Neuron (in vitro differentiated cells): Measurements from ENCODE around the gene PPEF1.
"Not testable (repeated sequence)": the region's sequence is repeated elsewhere in the genome, so short reads cannot be mapped to it uniquely, and the experiment has no call there.

Source experiments
- H2AFZ ChIP-seq: one replicate; pipeline ENCODE4 v1.6.1; 2013; ENCODE audit warnings: low read depth, mild to moderate bottlenecking, inconsistent platforms, low read length, moderate library complexity
- H3K27me3 ChIP-seq: one replicate; pipeline ENCODE4 v1.6.1; 2013; ENCODE audit warnings: low read length; ENCODE audit not compliant: insufficient read depth
- H3K36me3 ChIP-seq: one replicate; pipeline ENCODE4 v1.6.1; 2013; ENCODE audit warnings: low read length; ENCODE audit not compliant: insufficient read depth
- H3K4me1 ChIP-seq: one replicate; pipeline ENCODE4 v1.6.1; 2013; ENCODE audit warnings: low read length; ENCODE audit not compliant: insufficient read depth
- H3K4me3 ChIP-seq: 2 replicates; pipeline ENCODE4 v1.5.1; 2013; ENCODE audit warnings: mild to moderate bottlenecking, low read length, moderate library complexity
- H3K9me3 ChIP-seq: one replicate; pipeline ENCODE4 v1.6.1; 2013; ENCODE audit warnings: low read length

Gene PPEF1

DNA sequence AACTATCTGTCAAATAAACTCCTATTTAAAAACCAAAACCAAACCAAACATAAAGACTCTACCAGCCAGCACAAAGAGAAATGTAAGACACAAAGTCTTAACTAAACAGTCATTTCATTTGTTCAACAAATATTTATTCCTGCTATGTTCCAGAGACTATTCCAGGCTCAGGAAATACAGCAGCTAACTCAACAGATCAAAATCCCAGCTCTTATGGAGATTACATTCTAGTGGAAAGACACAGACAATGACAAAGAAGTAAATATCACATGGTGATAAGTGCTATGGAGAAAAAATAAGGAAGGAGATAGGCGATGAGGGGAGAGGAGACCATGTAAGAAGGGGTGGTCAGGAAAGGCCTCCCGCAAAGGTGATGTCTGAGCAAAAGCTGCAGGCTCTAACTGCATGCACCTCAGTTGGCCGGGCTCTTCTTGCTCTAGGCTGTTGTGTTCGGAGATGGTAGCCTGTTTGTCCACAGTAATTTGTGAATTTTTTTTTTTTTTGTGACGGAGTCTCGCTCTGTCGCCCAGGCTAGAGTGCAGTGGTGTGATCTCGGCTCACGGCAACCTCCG is 15.1 kb downstream of the PPEF1 start:
- Histone ChIP-seq H3K4me3 (no peak overlapping the region), H3K36me3 (no peaks in the 10 kb centered on the region), H2AFZ (no peak overlapping the region), H3K27me3 (no peaks in the 10 kb centered on the region), H3K4me1 (no peaks in the 10 kb centered on the region), H3K9me3 (no peaks in the 10 kb centered on the region)

DNA sequence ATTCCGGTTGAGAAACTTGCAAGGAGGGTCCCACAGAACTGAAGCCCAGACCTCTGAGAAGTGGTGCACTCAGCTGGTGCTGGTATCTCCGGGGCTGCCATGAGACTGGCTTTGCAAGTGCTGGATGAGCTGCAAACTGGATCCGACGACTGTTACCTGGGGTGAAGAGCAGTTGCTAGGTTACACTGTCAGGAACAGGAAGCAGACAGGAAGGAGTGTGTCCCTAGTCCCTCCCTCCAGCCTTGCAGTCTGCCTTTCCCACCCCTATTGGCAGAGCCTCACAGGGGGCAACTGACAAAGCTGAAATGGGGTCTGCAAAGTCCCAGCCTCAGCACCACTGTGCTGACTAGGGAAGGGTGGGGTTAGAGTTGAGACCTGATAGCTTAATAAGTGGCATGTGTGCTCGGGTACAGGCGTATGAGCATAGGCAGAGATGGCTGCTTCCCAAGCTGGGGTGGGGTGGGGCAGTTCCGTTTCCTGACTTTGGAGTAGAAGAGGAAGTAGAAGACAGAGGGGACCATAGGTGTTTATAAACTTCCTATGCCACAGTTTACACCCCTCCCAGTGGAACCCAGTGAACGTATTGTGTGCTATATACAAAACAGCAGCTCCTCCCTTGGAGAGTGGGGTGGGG is 18.0 kb downstream of the PPEF1 start:
- Histone ChIP-seq H2AFZ (no peak overlapping the region), H3K36me3 (no peaks in the 10 kb centered on the region)

DNA sequence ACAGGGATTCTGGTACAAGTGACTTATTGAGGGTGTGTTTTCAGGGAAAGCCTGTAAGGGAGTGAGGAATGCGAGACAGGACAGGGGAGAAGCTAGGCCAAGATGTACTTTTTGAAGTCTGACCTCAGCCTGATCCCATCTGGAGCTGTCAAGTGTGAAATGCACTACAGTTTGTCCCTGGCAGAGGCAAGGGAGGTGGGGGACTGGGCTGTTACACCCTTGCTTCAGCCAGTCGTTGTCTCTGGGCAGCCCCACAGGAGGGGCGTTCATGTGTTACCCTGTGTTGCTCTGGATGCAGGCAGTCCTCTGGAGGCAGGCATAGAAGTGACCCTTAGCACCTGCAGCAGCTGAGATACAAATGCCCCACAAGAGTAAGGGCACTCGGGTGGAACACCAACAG is 25.8 kb downstream of the PPEF1 start:
- no peaks in the 10 kb centered on the region for H3K36me3 ChIP-seq
- no peak overlapping the region for H2AFZ ChIP-seq
- no peaks in the 10 kb centered on the region for H3K9me3 ChIP-seq
- H3K4me3 ChIP-seq: no peak overlapping the region
- H3K4me1 ChIP-seq: no peaks in the 10 kb centered on the region
- no peaks in the 10 kb centered on the region for H3K27me3 ChIP-seq

More for the DNA sequence above, 18.0 kb downstream of the PPEF1 start:
- Histone ChIP-seq H3K4me3 (no peak overlapping the region), H3K4me1 (no peaks in the 10 kb centered on the region), H3K27me3 (no peaks in the 10 kb centered on the region), H3K9me3 (no peaks in the 10 kb centered on the region)

DNA sequence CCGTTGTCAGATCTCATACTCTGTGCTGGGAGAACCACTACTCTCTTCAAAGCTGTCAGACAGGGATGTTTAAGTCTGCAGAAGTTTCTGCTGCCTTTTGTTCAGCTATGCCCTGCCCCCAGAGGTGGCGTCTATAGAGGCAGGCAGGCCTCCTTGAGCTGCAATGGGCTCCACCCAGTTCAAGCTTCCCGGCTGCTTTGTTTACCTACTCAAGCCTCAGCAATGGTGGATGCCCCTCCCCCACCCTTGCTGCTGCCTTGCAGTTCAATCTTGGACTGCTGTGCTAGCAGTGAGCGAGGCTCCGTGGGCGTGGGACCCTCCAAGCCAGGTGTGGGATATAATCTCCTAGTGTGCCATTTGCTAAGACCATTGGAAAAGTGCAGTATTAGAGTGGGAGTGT is 32.2 kb downstream of the PPEF1 start:
- not testable (repeated sequence) for H3K36me3 ChIP-seq, H3K4me3 ChIP-seq, H3K4me1 ChIP-seq, H2AFZ ChIP-seq, H3K27me3 ChIP-seq, H3K9me3 ChIP-seq

DNA sequence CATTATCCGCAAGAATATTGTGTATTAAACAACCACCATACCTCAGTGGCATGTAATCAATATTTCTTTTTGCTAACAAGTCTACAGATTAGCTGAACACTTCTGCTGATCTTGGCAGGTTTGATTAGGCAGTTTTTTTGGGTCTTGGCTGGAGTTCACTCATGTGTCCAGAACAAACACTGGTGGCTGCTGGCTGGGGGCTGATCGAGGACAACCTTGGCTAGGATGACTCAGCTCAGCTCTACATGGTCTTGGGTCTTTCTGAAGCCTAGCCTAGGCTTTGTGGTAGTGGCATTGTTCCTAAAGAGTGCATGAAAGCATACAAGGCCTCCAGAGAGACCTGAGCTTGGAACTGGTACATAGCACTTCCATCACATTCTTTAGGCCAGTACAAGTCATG is 41.1 kb downstream of the PPEF1 start:
- Histone ChIP-seq H3K4me1 (no peaks in the 10 kb centered on the region), H3K9me3 (no peaks in the 10 kb centered on the region), H3K36me3 (no peaks in the 10 kb centered on the region), H2AFZ (no peak overlapping the region), H3K4me3 (no peak overlapping the region), H3K27me3 (no peaks in the 10 kb centered on the region)

DNA sequence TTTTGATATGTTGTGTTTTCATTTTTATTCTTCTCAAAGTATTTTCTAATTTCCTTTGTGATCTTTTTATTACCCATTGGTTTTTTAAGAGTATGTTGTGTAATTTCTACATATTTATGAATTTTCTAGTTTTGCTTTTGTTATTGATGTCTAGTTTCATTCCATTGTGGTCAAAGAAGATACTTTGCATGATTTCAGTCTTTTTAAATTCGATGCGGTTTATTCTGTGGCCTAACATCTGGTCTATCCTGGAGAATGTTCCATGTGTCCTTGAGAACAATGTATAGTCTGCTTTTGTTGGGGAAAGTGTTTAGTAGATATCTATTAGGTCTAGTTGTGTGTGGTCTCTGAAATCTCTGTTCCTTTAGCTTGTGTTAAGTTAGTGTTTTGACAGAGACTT is 46.2 kb downstream of the PPEF1 start:
- no peaks in the 10 kb centered on the region for H3K9me3 ChIP-seq
- no peak overlapping the region for H2AFZ ChIP-seq
- no peak overlapping the region for H3K4me3 ChIP-seq

DNA sequence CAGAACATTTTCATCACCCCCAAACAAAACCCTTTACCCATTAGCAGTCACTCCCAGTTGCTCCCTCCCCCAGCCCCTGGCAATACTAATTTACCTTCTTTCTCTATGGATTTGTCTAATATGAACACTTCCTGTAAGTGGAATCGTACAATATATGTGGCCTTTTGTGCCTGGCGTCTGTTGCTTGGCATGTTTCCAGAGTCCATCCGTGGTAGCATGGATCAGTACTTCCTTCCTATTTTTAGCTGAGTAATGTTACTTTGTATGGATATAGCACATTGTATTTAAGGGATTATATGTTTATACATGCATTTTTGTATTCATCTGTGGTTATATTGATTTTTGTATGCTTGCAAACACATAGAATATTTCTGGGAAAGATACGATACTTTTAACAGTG is 48.2 kb downstream of the PPEF1 start:
- H3K36me3 ChIP-seq: no peaks in the 10 kb centered on the region
- H3K4me1 ChIP-seq: no peaks in the 10 kb centered on the region
- H2AFZ ChIP-seq: no peak overlapping the region
- H3K4me3 ChIP-seq: no peak overlapping the region
- no peaks in the 10 kb centered on the region for H3K27me3 ChIP-seq
- H3K9me3 ChIP-seq: no peaks in the 10 kb centered on the region

More for the DNA sequence above, 46.2 kb downstream of the PPEF1 start:
- H3K36me3 ChIP-seq: no peaks in the 10 kb centered on the region
- no peaks in the 10 kb centered on the region for H3K27me3 ChIP-seq
- no peaks in the 10 kb centered on the region for H3K4me1 ChIP-seq

DNA sequence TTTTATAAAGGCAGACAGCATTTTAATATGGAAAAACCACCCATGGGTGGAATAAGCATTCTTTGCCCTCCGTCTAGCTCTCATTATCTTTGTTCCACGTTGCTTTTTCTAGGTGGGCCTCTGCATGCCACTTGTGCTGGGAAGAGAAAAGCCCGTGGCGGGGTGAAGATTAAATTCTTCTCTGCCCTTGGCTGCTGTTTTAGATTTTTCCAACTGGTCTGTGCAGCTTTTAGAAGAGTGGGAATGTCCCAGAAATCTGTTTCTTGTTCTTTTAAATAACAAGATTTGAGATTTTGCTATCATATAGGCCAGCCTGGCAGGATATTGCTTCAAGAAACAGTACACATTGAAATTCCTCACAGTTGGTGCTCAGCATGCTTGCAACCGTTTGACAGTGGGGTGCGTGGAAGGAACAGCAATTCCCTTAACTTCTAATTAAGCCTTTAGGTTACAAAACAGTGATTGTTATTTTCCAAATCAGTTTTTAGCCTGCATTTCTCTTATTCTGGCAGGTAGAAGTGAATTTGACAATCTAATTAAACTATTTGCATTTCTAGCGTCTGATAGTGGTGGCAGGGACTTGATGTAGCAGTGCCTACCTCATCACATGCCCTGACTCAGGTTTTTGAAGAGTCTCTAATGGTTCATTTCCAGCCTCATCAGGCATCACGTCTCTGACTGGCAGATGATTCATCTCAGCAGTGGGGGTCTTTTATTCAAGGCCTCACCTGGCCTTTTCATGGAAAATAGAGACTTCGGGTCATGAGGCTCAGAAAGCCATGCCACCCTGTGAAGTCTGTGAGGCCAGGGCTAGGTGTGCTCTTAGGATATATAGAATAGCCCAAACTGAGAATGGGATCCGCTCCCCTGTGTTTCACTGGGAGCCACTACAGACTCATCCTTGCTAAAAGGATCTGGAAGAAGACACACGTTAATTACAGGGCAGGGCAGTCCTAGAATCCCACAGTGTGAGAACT is 50.8 kb downstream of the PPEF1 start:
- Histone ChIP-seq H3K4me3 (no peak overlapping the region), H3K36me3 (no peaks in the 10 kb centered on the region), H3K4me1 (peaks cover 2% of the 10 kb centered on the region), H3K9me3 (no peaks in the 10 kb centered on the region), H3K27me3 (no peaks in the 10 kb centered on the region), H2AFZ (no peak overlapping the region)

DNA sequence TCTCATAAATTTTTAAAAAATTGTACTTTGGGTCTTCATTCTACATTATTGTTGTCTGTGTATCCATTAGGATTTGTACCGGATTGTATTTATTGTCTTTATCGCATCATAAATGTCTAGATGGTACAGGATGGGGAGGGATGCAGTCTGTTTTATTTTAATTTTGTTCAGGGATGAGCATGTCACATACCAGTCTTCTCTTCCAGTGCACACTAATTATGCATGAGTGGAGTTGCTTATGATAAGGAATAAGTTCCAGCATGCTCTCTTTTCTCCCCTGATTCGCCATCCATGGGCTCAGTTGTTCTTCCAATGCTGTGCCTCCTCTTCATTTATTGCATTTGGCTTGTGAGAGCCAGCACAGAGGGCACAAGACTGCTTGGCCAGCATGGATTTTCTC is 54.3 kb downstream of the PPEF1 start:
- H3K36me3 ChIP-seq: no peaks in the 10 kb centered on the region
- no peaks in the 10 kb centered on the region for H3K9me3 ChIP-seq

DNA sequence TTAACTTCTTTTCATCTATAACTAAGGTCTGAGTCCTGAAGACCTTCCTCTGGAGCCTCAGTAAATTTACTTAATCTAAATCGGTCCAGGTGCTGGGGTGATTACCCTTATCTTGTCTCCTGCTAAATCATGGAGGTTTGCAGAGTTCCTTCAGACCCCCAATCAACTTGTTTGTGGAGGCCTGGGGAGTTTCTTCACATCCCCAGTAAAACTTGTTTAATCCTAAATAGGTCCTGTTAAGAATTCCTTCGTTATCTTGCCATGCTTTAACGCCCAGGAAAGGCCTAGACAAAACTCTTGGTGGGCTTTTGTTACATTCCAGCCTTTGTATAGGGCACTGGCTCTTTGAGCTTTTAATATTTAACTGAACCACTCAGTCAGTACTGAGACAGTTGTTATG is 55.7 kb downstream of the PPEF1 start:
- not testable (repeated sequence) for H3K4me1 ChIP-seq, H3K4me3 ChIP-seq, H3K9me3 ChIP-seq, H3K36me3 ChIP-seq, H2AFZ ChIP-seq, H3K27me3 ChIP-seq

More for the DNA sequence above, 54.3 kb downstream of the PPEF1 start:
- H3K4me1 ChIP-seq: peaks cover 2% of the 10 kb centered on the region
- H2AFZ ChIP-seq: no peak overlapping the region
- no peaks in the 10 kb centered on the region for H3K27me3 ChIP-seq
- no peak overlapping the region for H3K4me3 ChIP-seq

DNA sequence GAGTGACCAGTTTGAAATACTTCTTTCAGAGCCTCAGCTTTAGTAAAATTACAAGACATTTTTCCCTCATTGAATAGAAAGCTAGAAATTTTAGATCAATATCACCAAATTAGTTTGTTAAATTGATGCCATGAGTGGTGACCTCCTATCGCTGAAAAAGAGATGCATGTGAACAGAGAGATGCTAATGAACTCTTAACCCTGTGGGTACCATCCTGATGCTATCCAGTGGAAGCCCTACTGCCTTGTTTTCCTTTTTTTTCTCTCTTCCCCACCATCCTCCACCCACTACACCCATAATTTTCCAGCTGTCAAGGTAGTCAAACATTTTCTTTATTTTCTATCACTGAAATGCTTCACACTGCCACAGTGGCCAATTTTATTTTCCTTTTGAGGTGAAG is 61.9 kb downstream of the PPEF1 start:
- H2AFZ ChIP-seq: no peak overlapping the region
- H3K36me3 ChIP-seq: no peaks in the 10 kb centered on the region
- H3K9me3 ChIP-seq: no peaks in the 10 kb centered on the region
- H3K4me3 ChIP-seq: no peak overlapping the region
- H3K4me1 ChIP-seq: no peaks in the 10 kb centered on the region
- no peaks in the 10 kb centered on the region for H3K27me3 ChIP-seq

DNA sequence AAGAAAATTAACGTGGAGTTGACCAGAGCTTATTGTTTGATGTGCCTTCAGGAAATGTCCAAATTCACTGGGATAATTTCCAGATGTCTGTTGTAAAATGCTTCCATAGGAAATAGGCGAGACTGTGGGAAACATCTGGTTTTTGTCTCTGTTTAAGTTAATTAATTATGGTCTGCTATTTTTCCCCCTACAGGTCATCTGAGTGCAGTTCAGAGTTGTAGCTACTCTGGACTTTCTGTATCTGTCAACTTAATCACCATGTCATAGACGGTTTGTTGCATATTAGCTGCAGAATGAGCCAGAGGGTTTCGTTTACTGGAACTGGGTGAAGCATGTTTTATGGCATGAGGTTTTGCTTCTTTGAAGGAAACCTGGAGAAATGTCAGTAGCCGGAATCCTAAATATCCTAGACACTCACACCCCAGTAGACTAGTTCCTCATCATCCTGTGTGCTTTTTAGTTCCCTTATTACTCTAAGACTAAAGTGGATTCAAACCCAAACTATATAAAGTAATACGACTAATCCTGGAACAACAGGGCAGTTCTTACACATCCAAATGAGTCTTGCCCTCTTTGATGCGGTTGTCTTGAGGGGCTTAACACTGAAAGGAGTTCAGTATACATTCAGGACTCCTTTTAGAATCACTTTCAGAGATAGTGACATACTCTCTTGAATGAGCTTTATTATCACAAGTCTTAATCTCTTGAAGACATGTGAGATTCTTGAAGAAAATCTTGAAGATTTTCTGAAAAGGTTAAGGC is 62.5 kb downstream of the PPEF1 start:
- H3K9me3 ChIP-seq: no peaks in the 10 kb centered on the region
- H3K36me3 ChIP-seq: no peaks in the 10 kb centered on the region
- no peaks in the 10 kb centered on the region for H3K4me1 ChIP-seq
- H3K4me3 ChIP-seq: no peak overlapping the region
- no peak overlapping the region for H2AFZ ChIP-seq
- no peaks in the 10 kb centered on the region for H3K27me3 ChIP-seq

DNA sequence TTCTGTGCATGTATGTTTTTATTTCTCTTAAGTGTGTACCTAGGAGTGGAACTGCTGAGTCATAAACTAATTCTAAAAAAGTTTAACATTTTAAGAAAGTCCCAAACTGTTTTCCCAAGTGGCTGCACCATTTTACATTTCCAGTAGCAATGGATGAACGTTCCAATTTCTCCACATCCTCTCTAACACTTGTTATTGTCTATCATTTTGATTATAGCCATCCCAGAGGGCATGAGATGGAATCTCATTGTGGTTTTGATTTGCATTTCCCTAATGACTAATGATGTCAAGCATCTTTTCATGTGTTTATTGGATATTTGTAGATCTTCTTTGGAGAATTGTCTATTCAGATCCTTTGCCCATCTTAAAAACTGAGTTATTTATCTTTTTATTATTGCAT is 82.5 kb downstream of the PPEF1 start:
- Histone ChIP-seq H3K36me3 (no peaks in the 10 kb centered on the region), H3K4me1 (no peaks in the 10 kb centered on the region), H3K27me3 (no peaks in the 10 kb centered on the region), H3K4me3 (no peak overlapping the region), H3K9me3 (no peaks in the 10 kb centered on the region), H2AFZ (no peak overlapping the region)
